ENCODE results near the gene SCARB2.

The SCARB2 gene

GRCh38 chr4:76120199-76120598 is 93.4 kb downstream of the SCARB2 start:
- Histone ChIP-seq H3K4me1 (ENCODE audit: control insufficient read depth, insufficient read depth, low read length) (no peaks in the 10 kb centered on the region), H3K27me3 (ENCODE audit: control insufficient read depth, insufficient read depth, low read length) (no peaks in the 10 kb centered on the region), H3K9me3 (ENCODE audit: control insufficient read depth, low read length) (no peaks in the 10 kb centered on the region), H3K9ac (ENCODE audit: low read length) (no peak overlapping the region), H3K4me3 (ENCODE audit: low read length) (no peak overlapping the region), H3K36me3 (ENCODE audit: control insufficient read depth, insufficient read depth, low read length) (peaks cover 9% of the 10 kb centered on the region)

DNA sequence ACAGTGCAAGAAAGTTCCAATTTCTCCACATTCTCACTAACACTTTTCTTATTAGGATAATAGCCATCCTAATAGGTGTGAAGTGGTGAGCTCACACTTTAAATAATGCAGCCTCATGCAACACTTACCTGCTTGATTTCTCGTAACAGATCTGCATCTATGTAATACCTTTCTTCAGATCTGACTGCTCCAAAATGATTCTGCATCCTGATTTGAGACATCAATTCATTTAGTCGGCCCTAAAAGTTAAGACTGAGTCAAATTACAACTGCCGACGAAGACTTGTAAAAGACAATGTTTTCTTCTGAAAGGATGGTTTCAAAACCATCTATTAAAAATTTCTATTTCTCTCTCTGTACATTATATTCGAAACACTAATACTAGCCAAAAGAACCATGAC is 96.1 kb downstream of the SCARB2 start:
- Histone ChIP-seq H3K27me3 (ENCODE audit: control insufficient read depth, insufficient read depth, low read length) (no peaks in the 10 kb centered on the region), H3K4me3 (ENCODE audit: low read length) (no peak overlapping the region), H3K9me3 (ENCODE audit: control insufficient read depth, low read length) (no peaks in the 10 kb centered on the region), H3K36me3 (ENCODE audit: control insufficient read depth, insufficient read depth, low read length) (peaks cover 9% of the 10 kb centered on the region), H3K4me1 (ENCODE audit: control insufficient read depth, insufficient read depth, low read length) (no peaks in the 10 kb centered on the region), H3K9ac (ENCODE audit: low read length) (no peak overlapping the region)

- no peak overlapping the region for H3K4me3 ChIP-seq (ENCODE audit: low read length)
- H3K27me3 ChIP-seq (ENCODE audit: control insufficient read depth, insufficient read depth, low read length), result no peaks in the 10 kb centered on the region
- no peaks in the 10 kb centered on the region for H3K9me3 ChIP-seq (ENCODE audit: control insufficient read depth, low read length)
- H3K36me3 ChIP-seq (ENCODE audit: control insufficient read depth, insufficient read depth, low read length), result peaks cover 9% of the 10 kb centered on the region
- no peak overlapping the region for H3K9ac ChIP-seq (ENCODE audit: low read length)
- no peaks in the 10 kb centered on the region for H3K4me1 ChIP-seq (ENCODE audit: control insufficient read depth, insufficient read depth, low read length)
These were observed 96.8 kb downstream of the SCARB2 start for GRCh38 chr4:76116821-76117220.

All from mucosa of stomach (tissue), 1 donor.